ENCODE measurements around the gene CPXM2. TPM values are rescaled to one million over a fixed set of nuclear protein-coding genes. Genes with fewer than 3 reads are reported as not detected.

CPXM2 gene
- polyA plus RNA-seq, 2 of the 4 experiments (the other 2 are of a cell fraction), result not detected

GRCh38 chr10:123798856-123799255 is 92.8 kb downstream of the CPXM2 start (continued):
- TF ChIP-seq CHD4 (IDR thresholded peaks at IDR 0.05; ENCODE audit: borderline replicate concordance), result no peak

- 86% methylated on average over 3 of the region's 3 CpGs for WGBS (ENCODE audit: missing lambda C conversion rate)
- no peak for ATAC-seq
- POLR2A ChIA-PET, result no interaction called here
These were observed 93.8 kb downstream of the CPXM2 start for GRCh38 chr10:123797813-123798212.

GRCh38 chr10:123796736-123797135 is 94.9 kb downstream of the CPXM2 start:
- FAIRE-seq, result no peak
- no peak for ATAC-seq
- Histone ChIP-seq H3K4me1 (no peaks in the 10 kb centered on the region), H3K9me3 (no peaks in the 10 kb centered on the region), H3K4me2 (no peak overlapping the region), H3K27ac (no peak overlapping the region), H3K4me3 (no peak overlapping the region)
- DNase-seq (ENCODE audit: low read depth in 1 of 2, low spot score in 1 of 2), result no peak
- POLR2A ChIA-PET, result no interaction called here
- CTCF ChIA-PET, result no interaction called here
- no peak for TF ChIP-seq HEYL (CRISPR knock-in tag; IDR thresholded peaks at IDR 0.05)
- no peak for TF ChIP-seq FOXS1 (CRISPR knock-in tag; IDR thresholded peaks at IDR 0.05)
- no peak for TF ChIP-seq HDAC2 (IDR thresholded peaks at IDR 0.05)
- TF ChIP-seq ATOH8 (CRISPR knock-in tag; IDR thresholded peaks at IDR 0.05; ENCODE audit: low read depth), result no peak
- TF ChIP-seq RFX5 (IDR thresholded peaks at IDR 0.05), result no peak
- TF ChIP-seq EHF (CRISPR knock-in tag; IDR thresholded peaks at IDR 0.05), result no peak
- no peak for TF ChIP-seq FOSL2 (IDR thresholded peaks at IDR 0.05)
- TF ChIP-seq FOSL2 (CRISPR knock-in tag; IDR thresholded peaks at IDR 0.05), result no peak
- TF ChIP-seq GATA3 (IDR thresholded peaks at IDR 0.05; ENCODE audit: borderline replicate concordance), result no peak
- TF ChIP-seq KDM5A (IDR thresholded peaks at IDR 0.05), result no peak
- no peak for TF ChIP-seq HMGXB4 (CRISPR knock-in tag; IDR thresholded peaks at IDR 0.05; ENCODE audit: borderline replicate concordance)
- TF ChIP-seq SREBF2 (IDR thresholded peaks at IDR 0.05), result no peak
- no peak for TF ChIP-seq CBX8 (IDR thresholded peaks at IDR 0.05)
- TF ChIP-seq BHLHE40 (IDR thresholded peaks at IDR 0.05; ENCODE audit: low read depth, low read length), result no peak
- 28% methylated on average over 5 of the region's 5 CpGs for WGBS (ENCODE audit: missing lambda C conversion rate)

More at GRCh38 chr10:123797813-123798212, 93.8 kb downstream of the CPXM2 start:
- Histone ChIP-seq H3K4me3 (no peak overlapping the region), H3K9me3 (no peaks in the 10 kb centered on the region), H3K4me2 (no peak overlapping the region), H3K27ac (no peak overlapping the region), H3K4me1 (no peaks in the 10 kb centered on the region)
- CTCF ChIA-PET, result interaction anchor here (1.3 kb wide), 1 partner anchor 22 kb away, joined by 3 read pairs; no protein-coding TSS in a partner anchor
- TF ChIP-seq BCL3 (IDR thresholded peaks at IDR 0.05) (no peak), ATOH8 (CRISPR knock-in tag; IDR thresholded peaks at IDR 0.05; ENCODE audit: low read depth) (no peak), MAX (IDR thresholded peaks at IDR 0.05) (no peak), EP300 (IDR thresholded peaks at IDR 0.05) (no peak), MYC (IDR thresholded peaks at IDR 0.05; ENCODE audit: borderline replicate concordance, low read length) (no peak), PBX3 (IDR thresholded peaks at IDR 0.05) (no peak), EHMT2 (IDR thresholded peaks at IDR 0.05; ENCODE audit: low read depth) (no peak), RFX5 (IDR thresholded peaks at IDR 0.05) (no peak), RARB (CRISPR knock-in tag; IDR thresholded peaks at IDR 0.05) (no peak), NPAS2 (CRISPR knock-in tag; IDR thresholded peaks at IDR 0.05; ENCODE audit: borderline replicate concordance) (no peak), TP53 (CRISPR knock-in tag; IDR thresholded peaks at IDR 0.05) (no peak), FOXS1 (CRISPR knock-in tag; IDR thresholded peaks at IDR 0.05) (no peak), RAD21 (conservative IDR thresholded peaks at IDR 0.05 in 1 of 2, IDR thresholded peaks at IDR 0.05 in 1 of 2) (no peak), MAZ (IDR thresholded peaks at IDR 0.05; ENCODE audit: borderline replicate concordance, low read depth, low read length) (no peak)
- DNase-seq (ENCODE audit: low read depth in 1 of 2, low spot score in 1 of 2), result no peak
- no peak for FAIRE-seq
